K562 (cell line): Measurements from ENCODE around the gene COL20A1. TPM values are rescaled to one million over a fixed set of nuclear protein-coding genes. Genes with fewer than 3 reads are reported as not detected.

Experiments
- ATAC-seq: fragments of 200-7000 bp; cut with Tn5 transposase; 3 replicates; pipeline ENCODE4 v1.9.1; 2020; ENCODE audit warnings: moderate library complexity
- BruUV-seq: library from RNA; stranded (reverse); fragments of 400-500 nt; replicated peaks from 2 replicates; lab custom pipeline; 2021; lab: Mats Ljungman, UMichigan
- CTCF ChIA-PET: fragments of 300-600 bp; formaldehyde crosslinking; extraction: SDS; loops from one replicate; lab custom pipeline; 2021; ENCODE audit warnings: low intra/inter-chr PET ratio; lab: Yijun Ruan, JAX
- POLR2A ChIA-PET: fragments of 300-600, 350-650 bp; sonication (Branson Sonifier 250); formaldehyde crosslinking; extraction: SDS; loops from one replicate; lab custom pipeline; 2021; ENCODE audit warnings: antibody characterized with exemption, inconsistent platforms; lab: Yijun Ruan, JAX
- DNase-seq, 4 experiments: peaks; one replicate each; pipeline versions ENCODE4 v3.0.0 to v3.0.0-alpha.2; 2011 to 2018; ENCODE audit warnings: low spot score in 3 of 4, mixed read lengths in 3 of 4; ENCODE audit errors: extremely low read depth in 1 of 4
- FAIRE-seq: peaks from 2 replicates; lab custom pipeline; 2011; peaks lifted over from hg19 to GRCh38; lab: Jason Lieb, UNC
- H2AFZ ChIP-seq: 2 replicates; pipeline ENCODE4 v1.6.0; 2011; ENCODE audit warnings: low read depth, low read length, control low read depth, inconsistent platforms
- H3K27ac ChIP-seq: fragments of 200-600 bp; 3 replicates; pipeline ENCODE4 v1.8.0; 2011; ENCODE audit warnings: low read depth, mild to moderate bottlenecking, control low read depth, inconsistent platforms, low read length, moderate library complexity, mixed read lengths; ENCODE audit errors: extremely low read depth
- H3K27me3 ChIP-seq, 2 experiments: fragments of 300-600 bp in 1 of 2; 2 replicates in 1 of 2; 3 replicates in 1 of 2; pipeline versions ENCODE4 v1.6.0 to v1.8.0; 2011; ENCODE audit warnings: inconsistent platforms in 2 of 2, low read length in 2 of 2, mild to moderate bottlenecking in 1 of 2, mixed read lengths in 1 of 2, moderate library complexity in 1 of 2; ENCODE audit not compliant: control insufficient read depth in 2 of 2, insufficient read depth in 2 of 2
- H3K36me3 ChIP-seq: fragments of 300-600 bp; 3 replicates; pipeline ENCODE4 v1.8.0; 2011; ENCODE audit warnings: mild to moderate bottlenecking, low read length, inconsistent platforms; ENCODE audit not compliant: control insufficient read depth, insufficient read depth
- H3K4me1 ChIP-seq, 2 experiments: fragments of 200-600 bp in 1 of 2; replicated peaks in 1 of 2; 2 replicates in 1 of 2; 3 replicates in 1 of 2; pipeline versions ENCODE4 v1.5.1 to v1.8.0; 2011; ENCODE audit warnings: inconsistent platforms in 2 of 2, low read length in 2 of 2, mild to moderate bottlenecking in 1 of 2, mixed read lengths in 1 of 2, moderate library complexity in 1 of 2; ENCODE audit not compliant: control insufficient read depth in 2 of 2, insufficient read depth in 2 of 2
- H3K4me2 ChIP-seq: 2 replicates; pipeline ENCODE4 v1.6.1; 2011; ENCODE audit warnings: low read length, control low read depth, inconsistent platforms, mixed read lengths; ENCODE audit not compliant: insufficient read depth
- H3K4me3 ChIP-seq: fragments of 200-600 bp; sonication (generic), shearing (Covaris generic); 2 replicates; pipeline ENCODE4 v1.5.1; 2016; ENCODE audit warnings: control low read depth, inconsistent platforms
- H3K79me2 ChIP-seq: fragments of 200-600 bp; 3 replicates; pipeline ENCODE4 v1.8.0; 2011; ENCODE audit warnings: low read length, inconsistent platforms; ENCODE audit not compliant: control insufficient read depth, insufficient read depth
- H3K9ac ChIP-seq, 2 experiments: 2 replicates each; pipeline versions ENCODE4 v1.6.0 to v1.6.1; 2011; ENCODE audit warnings: low read depth in 2 of 2, low read length in 2 of 2, control low read depth in 1 of 2, inconsistent platforms in 1 of 2, mild to moderate bottlenecking in 1 of 2, mixed read lengths in 1 of 2; ENCODE audit not compliant: insufficient read depth in 1 of 2
- H3K9me1 ChIP-seq: one replicate; pipeline ENCODE4 v1.6.0; 2011; ENCODE audit warnings: inconsistent platforms, mild to moderate bottlenecking, low read length, moderate library complexity; ENCODE audit not compliant: control insufficient read depth, insufficient read depth
- H3K9me3 ChIP-seq: replicated peaks from 2 replicates; pipeline ENCODE4 v1.5.1; 2011; ENCODE audit warnings: low read depth, low read length, inconsistent platforms; ENCODE audit not compliant: control insufficient read depth, insufficient read depth
- H4K20me1 ChIP-seq: replicated peaks from 2 replicates; pipeline ENCODE4 v1.6.1; 2011; ENCODE audit warnings: low read length, inconsistent platforms, mixed read lengths; ENCODE audit not compliant: control insufficient read depth, insufficient read depth
- ATF2 ChIP-seq: sonication (generic); formaldehyde crosslinking; IDR thresholded peaks from 2 replicates; pipeline ENCODE4 v1.8.1; 2022; ENCODE audit warnings: missing genetic modification reagents
- HCFC1 ChIP-seq: IDR thresholded peaks from 2 replicates; pipeline ENCODE4 v1.6.1; 2012; ENCODE audit warnings: low read depth, low read length, improper control_type of control experiment
- HNRNPH1 ChIP-seq: fragments of 200-400 bp; formaldehyde crosslinking; optimal IDR thresholded peaks from 2 replicates; pipeline ENCODE3; 2017; ENCODE audit warnings: low read depth, mild to moderate bottlenecking, low read length, moderate library complexity
- IRF2 ChIP-seq: sonication (generic); formaldehyde crosslinking; IDR thresholded peaks from 2 replicates; pipeline ENCODE4 v1.8.1; 2022; ENCODE audit warnings: mild to moderate bottlenecking, missing genetic modification reagents
- LEF1 ChIP-seq: fragments of 450-650 bp; IDR thresholded peaks from 2 replicates; pipeline ENCODE4 v1.6.1; 2016; ENCODE audit warnings: mild to moderate bottlenecking
- NCOA6 ChIP-seq: fragments of 450-650 bp; IDR thresholded peaks from 2 replicates; pipeline ENCODE4 v1.6.1; 2017; ENCODE audit warnings: mild to moderate bottlenecking
- PML ChIP-seq: IDR thresholded peaks from 2 replicates; pipeline ENCODE4 v1.6.1; 2012; ENCODE audit warnings: low read length, inconsistent platforms
- RBM17 ChIP-seq: fragments of 200-400 bp; formaldehyde crosslinking; IDR thresholded peaks from 2 replicates; pipeline ENCODE4 v1.6.1; 2017; ENCODE audit warnings: low read depth, mild to moderate bottlenecking, low read length, borderline replicate concordance
- SETDB1 ChIP-seq: IDR thresholded peaks from one replicate; pipeline ENCODE4 v1.6.1; 2012; ENCODE audit warnings: low read length, control low read depth, inconsistent platforms
- TAF1 ChIP-seq: IDR thresholded peaks from 2 replicates; pipeline ENCODE4 v1.6.1; 2011; ENCODE audit warnings: mild to moderate bottlenecking, low read length, moderate library complexity; ENCODE audit not compliant: insufficient read depth, control insufficient read depth, severe bottlenecking; ENCODE audit errors: extremely low read depth
- USF1 ChIP-seq: sonication (generic); formaldehyde crosslinking; IDR thresholded peaks from 2 replicates; pipeline ENCODE4 v1.9.0; 2022; ENCODE audit warnings: mild to moderate bottlenecking, missing genetic modification reagents
- YY1 ChIP-seq, 3 experiments: IDR thresholded peaks; 2 replicates each; pipeline ENCODE4 v1.6.1; 2011; ENCODE audit warnings: low read length in 2 of 3, mild to moderate bottlenecking in 2 of 3, moderate library complexity in 2 of 3, borderline replicate concordance in 1 of 3, control low read depth in 1 of 3, low read depth in 1 of 3; ENCODE audit not compliant: insufficient read depth in 3 of 3, insufficient replicate concordance in 2 of 3, control insufficient read depth in 1 of 3, insufficient read length in 1 of 3; ENCODE audit errors: extremely low read depth in 1 of 3
- ZBTB26 ChIP-seq: fragments of 450-650 bp; formaldehyde crosslinking; IDR thresholded peaks from 2 replicates; pipeline ENCODE4 v1.4.0; 2022; ENCODE audit warnings: missing genetic modification characterization
- ZBTB8A ChIP-seq: fragments of 450-650 bp; IDR thresholded peaks from 2 replicates; pipeline ENCODE4 v1.6.1; 2018; ENCODE audit warnings: mild to moderate bottlenecking, moderate library complexity; ENCODE audit not compliant: partially characterized antibody
- ZNF12 ChIP-seq: sonication (generic); formaldehyde crosslinking; IDR thresholded peaks from 2 replicates; pipeline ENCODE4 v1.4.0; 2020; ENCODE audit warnings: mild to moderate bottlenecking, missing genetic modification reagents
- ZNF41 ChIP-seq: fragments of 250-450 bp; sonication (Bioruptor Pico); conservative IDR thresholded peaks from 2 replicates; pipeline ENCODE4 v1.4.0; 2020; ENCODE audit warnings: mild to moderate bottlenecking
- ZNF436 ChIP-seq: fragments of 250-450, 450-650 bp; sonication (Bioruptor Pico); formaldehyde crosslinking; IDR thresholded peaks from 2 replicates; pipeline ENCODE4 v1.7.0; 2020; ENCODE audit warnings: mild to moderate bottlenecking
- WGBS: fragments of 100-300 bp; shearing (Covaris generic); methylation state at CpG from one replicate; pipeline ENCODE4 v1.1.6; 2016; ENCODE audit warnings: low coverage, mixed read lengths; ENCODE audit not compliant: insufficient coverage; ENCODE audit errors: missing lambda C conversion rate; 5-methylcytosine and 5-hydroxymethylcytosine counted together
- in situ Hi-C: fragments of 300-500 bp; cut with MboI; formaldehyde crosslinking; loops from 4 replicates; pipeline ENCODE4 v1.15.0; 2018; ENCODE audit warnings: inconsistent platforms, mixed read lengths
- intact Hi-C: fragments of 100-400 bp; cut with micrococcal nuclease; formaldehyde crosslinking; loops from 2 replicates; pipeline ENCODE4 v1.14.2; 2022
- polyA plus RNA-seq, 8 experiments: library from polyadenylated mRNA; depleted of rRNA in 4 of 8; stranded (reverse) in 5 of 8; unstranded in 3 of 8; fragments of >200 nt; fragmentation: Nextera tagmentation in 2 of 8; fragmentation: Illumina TruSeq in 1 of 8; extraction: Ambion mirVana in 2 of 8; extraction: Trizol in 1 of 8; gene quantifications; 2 replicates each; pipeline versions ENCODE4 v1.2.1 to v1.2.3, GENCODE V29; 2011 to 2014; ENCODE audit warnings: inconsistent platforms in 1 of 8, missing spikeins in 1 of 8
- total RNA-seq, 7 experiments: library from RNA; depleted of rRNA in 6 of 7; stranded (reverse); fragments of >200 nt in 6 of 7; fragmentation: Illumina TruSeq in 2 of 7; extraction: Trizol in 2 of 7; gene quantifications; 2 replicates each; pipeline versions ENCODE4 v1.2.1 to v1.2.3, GENCODE V29; 2011 to 2021; ENCODE audit warnings: low replicate concordance in 1 of 7

Gene COL20A1
- total and polyA plus RNA-seq, 9 of the 15 experiments (the other 6 are each of a cell fraction or from before 2014, with no cell fraction given), result not detected

- ChIA-PET CTCF (no interaction called here), POLR2A (no interaction called here)
- WGBS, result 0% methylated on average over 5 of the region's 9 CpGs
- no peak overlapping the region for H3K4me2 ChIP-seq
- ATAC-seq, result no peak
- no peaks in the 10 kb centered on the region for H3K79me2 ChIP-seq
- H4K20me1 ChIP-seq, result peaks cover 12% of the 10 kb centered on the region; the same call in 1 of the 2 replicates
- DNase-seq, result no peak
- in situ Hi-C loops (no loop called here), intact Hi-C loops (no loop called here)
- BruUV-seq, result no TSS peak
- H3K9me1 ChIP-seq, result no peaks in the 10 kb centered on the region
- no peak overlapping the region for H2AFZ ChIP-seq
- TF ChIP-seq ZNF436 (CRISPR knock-in tag) (no peak), ATF2 (CRISPR knock-in tag) (no peak), USF1 (CRISPR knock-in tag) (no peak), ZBTB26 (CRISPR knock-in tag) (no peak), ZNF12 (CRISPR knock-in tag) (no peak), NCOA6 (no peak), TAF1 (no peak), SETDB1 (no peak), ZBTB8A (no peak), PML (no peak), RBM17 (no peak), LEF1 (no peak), HNRNPH1 (no peak), HCFC1 (no peak), ZNF41 (CRISPR knock-in tag) (no peak), YY1 (IDR thresholded peaks at IDR 0.05; ENCODE audit: borderline replicate concordance in 1 of 3, control insufficient read depth in 1 of 3, extremely low read depth in 1 of 3, insufficient read depth in 3 of 3, insufficient read length in 1 of 3, insufficient replicate concordance in 2 of 3, low read depth in 1 of 3, low read length in 2 of 3) (no peak), IRF2 (no peak)
- no peak overlapping the region for H3K27ac ChIP-seq
- H3K4me1 ChIP-seq, result peaks cover 0 to 65% of the 10 kb centered on the region in 2 experiments; a peak in 2 of 5 replicates
- no peak overlapping the region for H3K4me3 ChIP-seq
- peaks cover 0 to 56% of the 10 kb centered on the region in 2 experiments; a peak in 2 of 5 replicates for H3K27me3 ChIP-seq
- no peaks in the 10 kb centered on the region for H3K36me3 ChIP-seq
- H3K9me3 ChIP-seq, result no peaks in the 10 kb centered on the region
- H3K9ac ChIP-seq, result no peak overlapping the region; a peak in 1 of 4 replicates
- no peak for FAIRE-seq
Observed at GRCh38 chr20:63312273-63312672, 19.3 kb downstream of the COL20A1 start.
